Islet precursor cell (in vitro differentiated cells): ENCODE measurements around the gene FHL2.
A peak's percentile ranks its signal among the peaks of the same experiment; 100 is the strongest.
"Not testable (repeated sequence)": the region's sequence is repeated elsewhere in the genome, so short reads cannot be mapped to it uniquely, and the experiment has no call there.

Source experiments
- DNase-seq: peaks from one replicate; pipeline ENCODE4 v3.0.0-alpha.2; 2018

FHL2 gene, protein sequence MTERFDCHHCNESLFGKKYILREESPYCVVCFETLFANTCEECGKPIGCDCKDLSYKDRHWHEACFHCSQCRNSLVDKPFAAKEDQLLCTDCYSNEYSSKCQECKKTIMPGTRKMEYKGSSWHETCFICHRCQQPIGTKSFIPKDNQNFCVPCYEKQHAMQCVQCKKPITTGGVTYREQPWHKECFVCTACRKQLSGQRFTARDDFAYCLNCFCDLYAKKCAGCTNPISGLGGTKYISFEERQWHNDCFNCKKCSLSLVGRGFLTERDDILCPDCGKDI

DNA sequence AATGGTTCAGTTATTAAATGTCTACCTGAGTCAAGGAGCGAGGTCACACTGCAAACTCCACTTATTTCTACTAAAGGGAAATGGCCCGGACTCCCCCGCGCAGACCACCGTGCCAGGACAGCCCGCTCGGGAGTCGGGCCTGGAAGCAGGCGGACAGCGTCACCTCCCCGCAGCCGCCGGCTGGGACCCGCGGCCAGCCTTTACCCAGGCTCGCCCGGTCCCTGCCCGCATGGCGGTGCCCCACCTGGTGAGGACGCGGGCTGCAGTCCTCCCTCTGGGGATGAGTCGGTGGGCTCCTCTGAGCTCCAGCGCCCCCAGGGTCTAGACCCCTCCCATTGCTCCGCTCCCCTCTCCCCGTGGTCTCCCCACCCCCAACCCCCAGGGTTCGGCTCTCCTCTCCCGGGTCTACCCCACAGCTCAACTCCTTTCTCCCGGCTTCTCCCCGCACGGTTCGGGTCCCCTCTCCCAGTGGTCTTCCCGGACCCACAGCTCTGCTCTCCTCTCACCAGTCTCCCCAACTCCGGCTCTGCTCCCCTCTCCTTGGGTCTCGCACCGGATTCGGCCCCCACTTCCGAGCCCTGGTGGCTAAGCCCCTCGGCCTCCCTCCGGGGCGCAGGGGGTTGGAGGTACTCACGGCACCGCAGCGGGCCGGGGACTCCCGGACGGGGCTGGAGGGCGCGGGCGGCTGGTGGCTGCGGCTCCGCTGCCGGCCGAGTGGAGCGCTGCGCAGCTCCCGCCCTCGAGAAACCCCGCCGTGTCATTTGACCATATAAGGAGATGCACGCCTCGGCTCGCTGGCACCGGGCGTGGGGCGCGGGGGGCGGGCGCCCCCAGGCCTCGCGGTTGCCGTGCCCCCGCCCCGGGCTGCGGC lies at the start of gene FHL2:
Gene FHL2, minus strand, starts transcription at position 716 of the 871 bp plus-strand sequence. CDS start 12,535 bp downstream, outside the sequence.
- DNase-seq: peak; percentile 90

DNA sequence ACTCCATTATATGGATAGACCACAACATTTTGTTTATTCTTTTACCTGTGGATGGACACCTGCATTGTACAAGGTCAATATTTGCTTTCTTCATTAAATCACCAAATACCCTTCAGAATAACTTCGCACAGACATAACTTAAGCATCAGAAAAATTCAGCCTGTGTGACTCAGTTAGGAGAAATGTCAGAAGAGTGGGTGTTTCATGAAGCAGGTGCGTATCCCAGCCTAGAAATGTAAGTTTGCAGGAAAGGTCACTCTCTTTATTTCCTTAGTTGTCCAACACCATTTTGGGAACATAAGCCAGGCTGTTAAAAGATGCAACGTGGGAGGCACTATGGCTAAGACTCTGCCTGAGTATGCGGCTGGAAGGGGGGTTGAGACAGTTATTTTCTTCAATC lies 48.6 kb upstream of the FHL2 start:
- no peak for DNase-seq

DNA sequence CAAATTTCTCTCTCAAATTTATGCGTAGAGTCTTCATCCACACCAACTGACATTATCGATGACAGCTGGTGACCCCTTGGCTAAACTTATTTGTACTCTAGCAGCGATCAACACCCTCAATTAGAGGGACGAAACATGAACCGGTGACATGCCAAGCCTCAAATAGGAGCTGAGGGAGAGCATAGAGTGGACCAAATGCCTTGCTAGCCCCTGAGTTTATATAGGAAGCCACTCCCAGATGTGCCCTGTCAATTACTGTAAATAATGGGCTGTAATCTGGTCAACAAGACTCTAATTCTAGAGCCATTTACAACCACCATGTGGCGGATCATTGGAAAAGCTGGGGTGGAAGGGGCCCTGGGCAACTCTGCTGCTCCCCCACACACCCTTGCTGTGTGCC lies 47.6 kb upstream of the FHL2 start:
- DNase-seq: no peak

DNA sequence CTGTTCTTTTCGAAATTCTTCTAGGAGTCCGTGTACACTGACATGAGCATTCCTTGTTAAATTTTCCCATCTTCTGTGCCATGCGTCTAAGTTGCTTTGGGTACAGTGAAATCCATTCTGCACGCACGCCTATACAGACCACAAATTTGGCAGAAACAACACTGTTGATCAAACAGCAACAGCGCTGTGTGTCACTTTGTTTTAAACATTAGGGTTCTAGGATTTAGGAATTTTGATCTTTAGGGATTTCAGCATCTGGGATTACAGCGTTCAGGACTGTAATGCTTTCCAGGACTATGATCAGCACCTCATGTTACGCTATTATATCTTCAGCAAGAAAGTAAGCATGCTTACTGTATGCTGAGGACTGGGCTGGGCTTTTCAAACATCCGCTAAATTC lies 47.1 kb upstream of the FHL2 start:
- DNase-seq: no peak

DNA sequence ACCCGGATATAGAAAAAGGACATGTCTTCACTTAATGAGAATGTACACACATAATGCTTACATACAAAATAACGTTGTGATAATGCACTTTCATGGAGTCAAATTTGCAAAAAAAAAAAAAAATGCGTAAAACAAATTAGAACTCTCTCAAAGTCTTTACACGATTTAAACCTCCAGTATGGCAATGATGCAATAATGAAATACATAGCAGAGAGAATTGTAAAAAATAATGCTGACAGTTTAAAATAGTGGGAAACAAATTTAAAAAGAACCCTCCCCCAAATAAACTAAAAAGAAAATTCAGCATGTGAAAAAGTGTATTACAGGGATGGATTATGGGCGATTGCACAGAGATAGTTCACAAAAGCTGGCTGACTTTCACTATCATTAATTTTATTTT lies 46.6 kb upstream of the FHL2 start:
- no peak for DNase-seq

DNA sequence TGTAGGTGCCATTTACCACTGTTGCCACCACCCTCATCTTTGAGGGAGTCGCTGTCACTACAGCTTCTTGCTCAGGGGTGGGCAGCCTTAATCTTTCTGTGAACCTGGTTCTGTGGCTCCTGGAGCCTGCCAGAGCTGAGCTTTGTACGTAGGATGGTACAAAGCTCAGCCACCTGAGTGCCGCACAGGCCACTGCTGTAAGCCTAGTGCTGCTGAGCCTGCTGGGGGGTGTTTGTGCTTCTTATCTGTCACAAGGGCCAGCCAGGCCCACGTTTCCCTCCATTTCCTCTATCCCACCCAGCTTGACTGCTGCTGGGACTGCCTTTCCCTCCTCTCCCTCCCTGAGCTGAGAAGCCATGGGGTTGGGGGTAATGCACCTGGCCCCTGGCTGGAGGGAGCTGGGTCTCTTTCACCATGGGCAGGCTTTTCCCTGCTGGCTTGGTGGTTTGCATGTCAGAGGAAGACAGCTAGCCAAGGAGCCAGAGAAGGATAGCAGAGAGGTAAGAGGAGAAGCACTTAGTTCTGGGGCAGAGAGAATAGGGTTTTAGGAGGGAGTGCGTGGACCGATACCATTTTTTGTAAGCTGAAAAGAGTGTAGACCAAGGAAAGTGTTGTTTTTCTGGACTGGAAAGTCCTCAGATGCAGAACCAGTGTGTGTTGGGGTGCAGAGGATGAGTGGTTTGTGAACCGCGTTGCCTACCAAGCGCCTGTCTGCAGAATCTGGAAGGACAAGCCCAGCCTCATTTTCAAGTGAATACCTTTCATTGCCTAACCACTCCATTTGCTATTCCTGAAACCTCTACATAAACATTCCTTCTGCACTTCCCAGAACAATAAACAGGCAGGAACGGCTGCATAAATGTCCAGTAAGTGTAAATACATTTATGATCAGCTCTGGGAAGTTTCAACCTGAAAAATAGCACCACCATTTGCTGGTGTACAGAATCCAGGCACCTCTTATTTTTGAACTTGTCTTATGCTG lies 45.1 kb upstream of the FHL2 start:
- peak; percentile 64 for DNase-seq

DNA sequence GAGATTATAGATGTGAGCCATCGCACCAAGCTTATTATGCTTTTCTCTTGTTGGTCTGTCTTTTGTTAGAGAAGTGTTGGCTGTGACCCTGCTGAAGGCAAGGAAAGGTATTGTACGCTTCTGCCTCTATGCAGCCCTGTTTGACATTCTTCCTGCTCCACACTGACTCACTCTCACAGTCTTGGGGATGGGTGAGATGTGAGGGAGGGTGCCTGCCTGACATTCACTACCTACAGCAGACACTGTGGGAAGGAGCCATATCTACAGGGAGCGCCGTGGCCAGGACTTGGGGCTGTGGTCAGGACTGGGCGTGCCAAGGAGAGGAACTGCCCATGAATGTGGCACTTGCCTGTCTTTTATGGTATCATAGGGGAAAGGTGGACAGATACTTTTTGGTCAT lies 43.9 kb upstream of the FHL2 start:
- DNase-seq: peak; percentile 74

DNA sequence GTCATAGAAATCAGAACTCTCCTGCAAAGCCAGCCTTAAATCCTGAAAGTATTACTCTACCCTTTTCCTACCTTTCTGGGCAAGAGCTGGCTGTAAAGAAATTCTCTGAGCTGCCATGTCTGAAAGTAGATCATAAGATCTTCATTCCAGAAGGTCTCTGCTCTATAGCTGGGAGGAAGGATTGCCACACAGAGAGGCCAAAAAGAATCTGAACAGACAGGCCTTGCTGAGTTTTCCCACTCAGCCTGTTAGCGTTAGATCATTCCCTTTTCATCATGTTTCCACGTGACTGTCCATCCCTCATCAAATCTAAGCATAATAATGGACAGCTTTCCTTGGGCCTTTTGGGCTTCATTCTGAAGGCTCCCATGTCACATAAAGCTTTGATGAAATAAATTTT lies 43.2 kb upstream of the FHL2 start:
- DNase-seq: no peak

DNA sequence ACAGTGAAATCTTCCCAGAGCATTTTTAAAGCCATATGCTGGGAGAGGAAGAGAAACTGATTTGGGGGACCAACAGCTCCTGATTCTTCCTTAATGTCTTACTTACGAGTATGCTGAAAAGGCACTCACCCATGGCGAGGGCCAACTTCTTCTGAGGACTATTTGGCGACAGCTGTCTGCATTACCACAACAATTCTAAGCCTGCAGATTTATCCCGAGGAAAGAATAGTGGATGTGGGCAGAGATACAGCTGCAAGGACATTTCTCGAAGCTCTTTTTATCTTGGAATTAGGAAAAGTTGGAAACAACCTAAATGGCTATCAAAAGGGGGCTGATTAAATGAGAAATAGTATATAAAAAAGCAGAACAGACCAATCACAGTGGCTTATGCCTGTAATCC lies 40.3 kb upstream of the FHL2 start:
- no peak for DNase-seq

DNA sequence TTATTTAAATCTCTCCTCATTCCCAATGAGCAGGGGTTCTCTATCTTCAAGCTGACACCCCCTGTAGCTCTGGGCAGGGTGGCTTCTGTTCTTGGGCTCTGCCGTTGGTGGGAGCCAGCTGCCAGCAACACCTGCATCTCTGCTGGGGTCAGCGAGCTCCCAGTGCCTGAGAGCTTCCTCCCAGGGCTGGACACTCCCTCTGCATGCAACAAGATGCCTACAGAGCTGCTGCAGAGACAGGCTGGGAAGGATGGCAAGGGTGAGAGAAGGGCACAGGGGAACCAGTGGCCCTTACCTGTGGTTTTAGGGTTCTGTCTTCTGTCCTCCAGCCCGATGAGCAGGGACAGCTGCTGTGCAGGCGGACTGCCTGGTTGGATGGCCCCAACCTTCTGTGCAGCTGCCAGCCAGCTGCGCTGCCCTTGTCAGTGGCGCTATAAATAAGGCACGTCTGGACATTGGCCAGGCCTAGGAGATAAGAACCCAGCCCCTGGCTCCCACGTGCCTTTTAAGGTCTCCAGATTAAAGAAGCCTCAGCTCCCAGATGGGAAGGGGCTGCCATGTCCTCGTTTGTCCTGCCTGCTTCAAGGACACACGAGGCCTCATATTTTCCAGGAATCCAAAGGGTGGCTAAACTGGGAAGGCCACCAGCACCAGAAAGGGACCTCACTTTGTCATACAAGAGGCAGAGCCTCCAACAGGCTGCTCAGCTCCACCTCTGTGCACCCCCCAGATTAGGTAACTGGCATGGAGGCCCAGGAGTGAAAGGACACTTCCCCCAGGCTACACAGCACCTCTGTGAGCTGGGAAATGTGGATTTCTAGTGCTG lies 39.5 kb upstream of the FHL2 start:
- peak; percentile 64 for DNase-seq

DNA sequence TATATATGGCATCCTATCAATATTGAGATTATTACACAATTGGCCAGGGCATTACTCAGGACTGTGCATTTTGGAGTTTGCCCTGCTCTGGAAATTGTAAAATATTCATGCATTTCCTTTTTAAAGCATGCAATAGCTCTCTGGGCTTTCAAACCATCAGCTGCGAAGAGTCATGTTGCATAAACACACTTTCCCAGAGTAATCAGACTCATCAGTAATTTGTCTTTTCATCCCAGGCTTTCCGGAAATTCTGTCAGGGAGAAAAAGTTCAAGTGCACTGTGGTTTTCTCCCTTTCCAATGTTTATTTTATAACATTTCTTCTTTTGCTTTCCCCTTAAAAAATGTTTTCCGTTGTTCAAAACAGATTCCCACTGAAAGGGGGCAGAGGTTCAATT lies 38.9 kb upstream of the FHL2 start:
- no peak for DNase-seq

DNA sequence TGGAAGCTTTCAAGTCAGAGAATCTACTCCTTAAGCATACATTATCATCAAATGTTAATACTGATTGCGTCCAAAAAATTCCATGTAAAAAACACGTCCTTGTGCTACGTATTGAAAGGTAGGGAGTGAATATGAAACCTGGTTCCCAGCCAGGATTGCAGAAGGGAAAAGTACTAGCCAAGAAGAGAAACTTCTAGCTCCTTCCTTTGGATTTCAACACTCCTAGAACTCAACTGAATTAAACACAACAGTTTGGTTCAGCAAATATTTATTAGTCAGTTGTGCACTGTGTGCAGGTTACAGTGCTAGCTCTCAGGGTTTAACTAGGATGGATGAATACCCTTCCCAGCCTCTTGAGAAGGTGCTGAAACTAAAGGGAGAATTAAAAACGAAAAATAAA lies 33.9 kb upstream of the FHL2 start:
- DNase-seq: no peak

DNA sequence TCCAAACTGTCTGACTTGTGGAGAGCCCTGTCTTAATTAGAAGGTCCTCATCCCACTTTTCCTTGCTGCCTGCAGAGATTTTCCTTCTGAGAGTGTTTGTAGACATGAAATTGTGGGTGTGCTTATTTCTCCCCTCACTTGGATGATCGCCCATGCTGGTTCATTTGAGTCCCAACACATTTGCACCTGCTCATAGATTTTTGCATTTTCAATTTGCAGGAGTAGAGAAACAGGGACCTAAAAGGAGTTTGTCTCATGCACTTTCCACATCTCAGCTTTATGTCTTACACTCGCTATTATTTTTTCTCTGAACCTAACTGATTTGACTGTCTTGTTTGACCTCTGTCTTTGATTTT lies 33.2 kb upstream of the FHL2 start:
- DNase-seq: no peak

DNA sequence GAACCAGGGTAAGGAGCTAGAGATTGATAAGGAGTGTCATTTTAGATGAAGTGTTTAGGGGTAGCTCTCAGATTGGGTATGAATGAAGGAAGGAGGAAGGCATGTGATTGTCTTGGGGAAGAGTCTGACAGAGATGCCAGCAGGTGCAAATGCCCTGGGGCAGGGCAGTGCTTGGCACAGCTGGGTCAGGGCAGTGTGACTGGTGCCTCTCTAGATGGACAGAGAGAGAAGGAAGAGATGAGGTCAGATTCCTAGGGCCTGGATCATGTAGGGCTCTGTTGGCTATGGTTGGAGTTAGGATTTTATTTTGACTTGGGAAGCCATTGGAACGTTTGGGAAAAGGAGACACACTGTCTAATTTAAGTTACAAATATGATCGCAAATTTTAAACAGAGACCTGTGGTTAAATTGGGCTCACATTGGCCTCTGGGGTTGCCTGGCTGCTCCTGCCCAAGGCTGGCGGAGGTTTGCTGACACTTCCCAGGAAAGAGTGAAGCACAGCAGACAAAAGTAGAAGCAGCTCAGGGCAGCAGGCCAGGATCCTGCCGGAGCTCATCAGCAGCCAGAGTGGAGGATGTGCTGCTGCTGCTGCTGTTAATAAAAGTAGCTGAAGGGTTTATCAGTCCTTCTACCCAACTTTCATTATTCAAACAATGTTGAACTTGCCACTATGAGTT lies 32.7 kb upstream of the FHL2 start:
- no peak for DNase-seq

DNA sequence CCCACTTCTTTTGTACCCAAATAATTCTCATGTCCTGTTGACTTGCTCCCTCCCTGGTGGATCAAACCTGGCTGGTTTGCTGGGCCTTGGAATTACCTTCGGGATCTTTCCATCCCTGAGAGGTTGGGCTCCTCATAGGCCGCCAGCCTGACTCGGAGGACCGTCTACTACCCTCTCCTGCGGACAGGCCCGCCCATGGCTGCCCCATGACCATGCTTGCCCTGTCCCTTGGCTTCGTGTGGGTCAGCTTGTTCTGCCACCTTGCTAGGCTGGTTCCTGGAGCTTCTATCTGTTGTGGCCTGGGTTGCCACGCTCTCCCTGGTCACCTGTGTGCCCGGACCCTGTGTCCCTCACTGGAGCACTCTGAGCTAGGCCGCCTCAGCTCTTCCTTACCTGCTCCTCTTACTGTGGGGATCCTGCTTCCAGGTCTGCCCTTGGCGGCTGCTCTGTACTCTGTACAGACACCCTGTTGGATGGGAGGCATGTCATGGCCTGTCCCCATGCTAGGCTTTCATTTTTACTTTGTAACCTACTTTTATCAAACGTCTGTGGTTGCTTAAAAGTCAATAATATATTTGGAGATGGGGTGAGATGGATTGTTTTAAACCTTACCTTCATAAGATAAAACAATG lies 29.7 kb upstream of the FHL2 start:
- DNase-seq: no peak

DNA sequence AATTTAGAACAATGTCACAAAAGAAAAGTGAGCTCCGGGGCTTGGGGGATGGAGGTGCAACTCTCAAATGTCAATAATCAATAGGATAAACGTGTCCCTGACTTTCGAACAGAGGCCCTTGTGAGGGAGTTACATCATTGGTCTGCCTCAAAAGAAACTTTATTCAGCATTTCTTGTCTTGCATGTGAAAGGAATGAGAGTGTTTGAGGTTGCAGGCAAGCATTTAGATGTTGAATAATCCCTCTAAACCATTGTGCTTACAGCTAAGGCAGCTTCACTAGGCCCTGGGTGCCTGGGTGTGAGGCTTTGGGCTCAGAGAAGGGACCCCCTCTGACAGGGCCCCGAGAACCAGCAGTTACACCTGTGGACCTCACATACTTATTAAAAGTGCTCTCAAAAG lies 28.6 kb upstream of the FHL2 start:
- DNase-seq: no peak

DNA sequence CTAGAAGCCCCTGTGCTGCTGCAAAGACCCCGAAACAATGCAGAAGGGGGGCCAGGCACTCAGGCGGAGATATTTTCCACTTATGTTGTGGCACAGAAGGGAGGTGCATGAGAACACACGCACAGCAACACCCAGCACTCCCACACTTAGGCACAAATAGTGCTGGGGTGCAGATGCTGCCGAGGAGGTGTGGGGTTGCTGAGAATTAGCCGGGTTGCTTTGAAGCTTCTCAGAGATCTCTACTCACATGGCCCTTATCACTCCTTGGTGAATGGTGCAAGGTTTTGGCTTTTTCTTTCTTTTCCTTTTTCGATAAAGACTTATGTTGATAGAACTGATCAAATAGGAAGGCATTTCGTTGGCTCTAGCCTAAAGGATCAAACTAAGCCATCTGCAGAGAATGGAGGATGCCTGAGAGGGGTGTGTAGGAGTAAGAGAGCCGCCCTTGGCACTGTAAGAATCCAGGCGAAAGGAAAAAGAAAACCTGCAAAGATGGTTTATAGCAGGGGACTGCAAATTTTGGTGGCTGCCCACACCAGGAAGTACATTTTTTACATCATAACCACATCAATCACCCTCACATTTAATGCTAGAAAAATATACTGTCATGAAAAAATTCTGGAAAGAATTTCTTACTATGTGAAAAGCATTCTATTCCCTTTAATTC lies 27.9 kb upstream of the FHL2 start:
- no peak for DNase-seq

DNA sequence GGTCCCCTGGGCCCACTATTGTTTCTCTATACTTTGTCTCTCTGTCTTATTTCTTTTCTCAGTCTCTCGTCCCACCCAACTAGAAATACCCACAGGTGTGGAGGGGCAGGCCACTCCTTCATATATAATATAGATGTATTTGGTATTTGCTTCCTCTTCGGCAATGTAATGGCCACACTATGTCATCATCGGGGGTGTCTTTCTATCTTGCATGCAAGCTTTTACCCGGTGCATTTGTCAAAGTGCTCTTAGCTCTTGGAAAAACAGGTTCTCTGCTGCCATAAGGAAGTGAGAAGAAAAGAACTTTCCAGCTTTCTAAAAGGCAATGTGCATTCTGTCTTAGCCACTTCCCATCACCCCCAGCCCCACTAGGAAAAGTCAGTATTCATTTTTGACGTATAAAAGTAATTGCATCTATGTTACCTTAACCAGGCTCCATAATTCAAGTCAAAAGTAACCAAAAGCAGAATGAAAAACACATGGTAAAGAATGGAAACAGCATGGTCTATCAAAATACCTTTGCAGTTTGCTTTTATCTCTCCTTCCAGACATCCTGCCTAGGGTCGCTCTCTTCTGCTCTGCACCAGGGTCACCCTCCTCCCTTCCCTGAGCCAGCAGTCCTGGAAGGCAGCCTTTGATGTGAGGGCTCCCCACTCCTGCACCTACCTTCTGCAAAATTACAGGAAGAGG lies 27.2 kb upstream of the FHL2 start:
- no peak for DNase-seq

DNA sequence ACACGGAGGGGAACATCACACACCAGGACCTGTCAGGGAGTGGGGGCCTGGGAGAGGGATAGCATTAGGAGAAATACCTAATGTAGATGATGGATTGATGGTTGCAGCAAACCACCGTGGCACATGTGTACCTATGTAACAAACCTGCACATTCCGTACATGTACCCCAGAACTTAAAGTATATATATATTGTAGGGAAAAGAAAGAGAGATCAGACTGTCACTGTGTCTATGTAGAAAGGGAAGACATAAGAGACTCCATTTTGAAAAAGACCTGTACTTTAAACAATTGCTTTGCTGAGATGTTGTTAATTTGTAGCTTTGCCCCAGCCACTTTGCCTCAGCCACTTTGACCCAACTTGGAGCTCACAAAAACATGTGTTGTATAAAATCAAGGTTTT lies 26.0 kb upstream of the FHL2 start:
- DNase-seq: not testable (repeated sequence)

DNA sequence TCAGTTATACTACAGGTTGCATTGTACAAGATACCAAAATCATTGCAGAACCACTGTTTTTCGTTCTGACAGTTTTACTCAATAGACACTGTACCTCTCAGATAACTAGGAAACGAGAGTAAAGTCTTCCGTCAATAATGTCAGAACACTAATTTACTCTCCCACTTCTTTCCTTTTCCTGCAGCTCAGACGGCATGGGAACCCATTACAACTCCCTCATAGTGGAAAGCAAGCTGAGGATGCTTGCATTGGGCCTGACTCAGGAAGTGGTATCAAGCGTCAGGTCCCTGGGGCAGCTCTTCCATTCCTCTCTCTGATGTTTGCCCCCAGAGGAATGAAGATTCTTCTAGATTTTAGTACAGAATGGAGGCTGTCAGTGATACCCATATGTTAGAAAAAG lies 23.9 kb upstream of the FHL2 start:
- no peak for DNase-seq
